HG02870 (cell line): Measurements from ENCODE around the gene HSPG2.

Experiments used
- ATAC-seq: cut with Tn5 transposase; IDR thresholded peaks from one replicate; pipeline ENCODE4 v1.9.1; 2021; ENCODE audit warnings: mild to moderate bottlenecking, moderate library complexity; ENCODE audit not compliant: unreplicated experiment

HSPG2 gene

DNA sequence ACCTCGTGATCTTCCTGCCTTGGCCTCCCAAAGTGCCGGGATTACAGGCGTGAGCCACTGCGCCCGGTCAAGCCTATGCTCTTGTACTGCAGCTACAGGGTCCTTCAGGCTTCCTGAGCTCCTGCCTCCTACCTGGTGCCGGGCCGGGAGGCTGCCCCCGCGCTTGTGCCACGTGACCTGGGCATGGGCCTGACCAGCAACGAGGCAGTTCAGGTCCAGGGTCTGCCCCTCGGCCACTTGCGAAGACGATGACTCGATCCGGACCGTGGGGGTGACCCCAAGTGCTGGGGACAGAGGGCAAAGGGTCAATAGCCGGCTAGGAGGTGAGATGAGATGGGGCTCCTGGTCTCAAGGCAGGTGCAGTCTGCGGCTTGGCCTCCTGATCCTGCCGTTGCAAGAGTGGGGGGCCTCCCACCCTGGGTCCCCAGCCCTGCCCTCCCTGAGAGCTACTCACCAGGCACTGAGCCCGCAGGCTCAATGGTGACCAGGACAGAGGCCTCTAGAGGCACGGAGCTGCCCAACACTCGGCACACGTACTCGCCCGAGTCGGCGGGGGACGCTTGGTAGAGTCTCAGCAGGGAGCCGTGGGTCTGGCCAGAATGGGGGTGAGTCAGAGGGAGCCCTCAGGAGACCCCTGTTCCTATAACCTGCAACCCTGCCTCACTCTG is 87.1 kb downstream of the HSPG2 start:
- ATAC-seq, result no peak

- ATAC-seq, result no peak
Measured at GRCh38 chr1:21848524-21849174, 88.5 kb downstream of the HSPG2 start.

DNA sequence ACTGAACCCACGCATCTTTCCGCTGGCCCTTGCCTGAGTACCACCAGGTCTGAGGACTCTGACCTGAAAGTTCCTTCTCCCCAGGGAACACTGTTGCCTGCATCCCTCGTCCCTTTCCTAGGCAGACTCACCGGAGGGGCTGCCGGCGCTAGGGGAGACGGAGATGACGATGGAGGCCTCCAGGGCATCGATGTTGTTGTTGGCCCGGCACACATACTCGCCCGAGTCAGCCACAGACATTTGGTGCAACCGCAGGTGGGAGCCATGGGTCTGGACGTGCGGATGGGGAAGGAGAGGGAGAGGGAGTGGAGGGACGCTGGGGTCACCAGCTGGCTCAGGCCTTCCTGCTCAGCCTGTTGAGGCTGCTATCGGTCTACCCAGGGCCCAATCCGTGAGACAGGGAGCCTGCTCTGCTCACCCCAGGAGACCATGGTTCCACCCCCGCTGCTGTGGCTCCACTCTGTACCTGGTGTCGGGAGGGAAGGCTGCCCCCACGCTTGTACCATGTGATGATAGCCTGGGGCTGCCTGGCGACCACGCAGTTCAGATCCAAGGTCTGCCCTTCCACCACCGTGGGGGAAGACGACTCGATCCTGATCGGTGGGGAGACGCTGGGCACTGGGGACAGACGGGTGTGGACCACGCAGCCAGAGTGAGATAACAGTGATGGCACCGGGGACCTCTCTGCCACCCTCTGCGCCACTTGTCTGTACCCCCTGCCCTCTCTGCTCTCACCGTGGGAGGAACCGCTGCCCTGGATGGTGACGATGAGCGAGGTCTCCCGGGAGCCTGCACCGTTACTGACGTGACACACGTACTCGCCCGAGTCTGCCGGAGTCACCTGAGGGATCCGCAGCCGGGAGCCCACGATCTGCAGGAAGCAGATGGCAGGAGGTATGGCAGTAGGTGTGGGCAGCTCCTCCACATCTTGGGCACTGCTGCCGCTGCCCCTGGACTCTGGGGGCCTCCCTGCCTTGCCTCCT is 89.6 kb downstream of the HSPG2 start:
- no peak for ATAC-seq

DNA sequence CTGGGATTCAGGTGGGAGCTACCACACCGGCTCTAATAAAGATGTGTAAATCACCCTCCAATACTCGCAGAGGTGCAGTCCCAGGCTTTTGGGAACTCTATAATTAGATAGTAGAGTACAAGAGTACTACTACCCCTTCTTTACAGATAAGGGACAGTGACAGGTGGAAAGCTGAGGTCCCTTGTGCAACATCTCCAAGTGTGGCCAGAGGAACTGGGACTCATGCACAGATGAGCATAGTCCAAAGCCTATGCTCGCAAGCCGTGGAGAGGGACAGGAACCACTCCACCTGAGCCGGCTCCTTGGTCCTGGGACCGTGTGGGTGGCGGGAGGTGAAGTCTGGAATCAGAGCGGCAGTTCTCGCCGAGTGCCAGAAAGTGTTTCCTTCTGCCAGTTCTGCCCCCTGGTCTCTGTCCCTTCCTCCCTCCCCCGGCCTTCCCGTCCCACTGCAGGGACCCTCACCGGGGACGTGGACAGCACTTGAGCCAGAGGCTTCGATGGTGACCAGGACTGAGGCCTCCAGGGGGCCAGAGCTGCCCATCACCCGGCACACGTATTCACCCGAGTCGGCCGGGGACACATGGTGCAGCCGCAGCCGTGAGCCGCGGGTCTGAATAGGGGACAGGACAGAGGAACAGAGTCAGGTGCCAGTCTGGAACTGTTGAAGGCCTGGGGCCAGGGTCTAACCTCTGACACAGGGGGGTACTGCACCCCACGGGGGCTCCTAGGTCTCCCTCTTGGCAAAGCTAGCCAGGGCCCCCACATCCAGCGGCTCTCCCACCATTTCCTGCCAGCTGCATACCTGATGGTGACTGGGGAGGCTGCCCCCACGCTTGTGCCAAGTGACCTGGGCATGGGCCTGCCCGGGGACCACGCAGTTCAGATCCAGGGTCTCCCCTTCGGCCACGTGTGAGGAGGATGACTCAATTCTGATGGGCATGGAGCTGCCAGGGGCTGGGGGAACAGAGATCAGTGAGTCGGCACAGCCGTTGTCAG is 91.2 kb downstream of the HSPG2 start:
- ATAC-seq, result no peak

GRCh38 chr1:21843996-21844395 is 93.1 kb downstream of the HSPG2 start:
- no peak for ATAC-seq

- ATAC-seq, result no peak
Measured at GRCh38 chr1:21843208-21843607, 93.9 kb downstream of the HSPG2 start.

- no peak for ATAC-seq
Measured at GRCh38 chr1:21842606-21843162, 94.4 kb downstream of the HSPG2 start.

GRCh38 chr1:21841852-21842466 is 95.2 kb downstream of the HSPG2 start:
- ATAC-seq, result no peak

DNA sequence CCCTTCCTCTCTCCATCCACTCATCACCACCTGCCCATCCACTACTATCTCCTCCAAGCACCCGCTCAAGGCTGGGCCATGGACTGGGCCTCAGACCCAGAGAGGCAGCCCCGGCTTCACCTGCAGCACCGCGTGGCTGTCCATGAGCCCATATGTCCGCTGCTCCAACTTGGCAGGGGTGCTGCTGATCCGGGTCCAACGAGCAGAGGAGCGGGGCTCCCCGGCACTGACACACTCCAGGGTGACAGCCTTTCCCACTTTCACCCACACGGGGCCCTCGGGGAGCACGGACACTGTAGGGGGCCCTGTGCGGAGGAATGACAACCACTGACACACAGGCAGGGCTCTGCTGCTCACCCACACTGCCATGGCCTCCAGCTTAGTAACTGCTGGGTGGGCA is 96.1 kb downstream of the HSPG2 start:
- no peak for ATAC-seq

GRCh38 chr1:21839337-21840037 is 97.6 kb downstream of the HSPG2 start:
- no peak for ATAC-seq

DNA sequence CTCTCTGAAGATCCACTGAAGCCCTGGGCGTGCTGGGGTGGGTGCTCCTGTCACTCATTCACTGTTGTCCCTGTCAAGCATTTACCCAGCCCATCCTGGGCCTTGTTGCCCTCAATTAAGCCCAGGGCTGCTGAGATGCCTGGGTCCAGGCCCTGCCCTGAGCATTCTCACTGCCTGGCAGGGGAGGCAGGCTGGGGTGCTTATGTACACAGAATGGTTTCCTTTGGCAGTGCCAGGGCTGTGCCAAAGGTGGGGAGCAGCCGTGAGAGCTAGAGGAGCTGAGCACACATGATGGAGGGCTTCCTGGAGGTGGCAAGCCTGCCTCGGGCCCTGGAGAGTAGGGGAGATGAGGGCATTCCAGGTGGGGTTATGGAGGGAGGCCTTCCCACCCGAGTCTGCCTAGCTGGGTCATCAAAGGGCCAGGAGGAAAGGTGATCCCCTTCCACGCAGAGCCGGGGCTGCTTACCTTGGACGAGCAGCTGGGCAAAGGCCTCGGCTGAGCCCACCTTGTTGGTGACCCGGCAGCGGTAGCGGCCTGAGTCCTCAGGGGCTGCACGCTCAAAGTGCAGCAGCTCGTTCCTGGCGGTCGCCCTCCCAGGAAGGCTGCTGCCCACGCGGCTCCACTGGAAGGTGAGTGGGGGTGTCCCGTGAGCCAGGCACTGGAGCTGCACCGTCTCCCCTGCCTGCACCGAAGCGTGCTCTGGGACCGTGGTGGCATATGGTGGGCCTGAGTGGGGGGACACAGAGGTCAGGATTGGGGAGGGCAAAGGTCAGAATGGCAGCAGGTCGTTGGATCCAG is 98.6 kb downstream of the HSPG2 start:
- ATAC-seq, result no peak

- ATAC-seq, result no peak
Measured at GRCh38 chr1:21837476-21837875, 99.6 kb downstream of the HSPG2 start.

DNA sequence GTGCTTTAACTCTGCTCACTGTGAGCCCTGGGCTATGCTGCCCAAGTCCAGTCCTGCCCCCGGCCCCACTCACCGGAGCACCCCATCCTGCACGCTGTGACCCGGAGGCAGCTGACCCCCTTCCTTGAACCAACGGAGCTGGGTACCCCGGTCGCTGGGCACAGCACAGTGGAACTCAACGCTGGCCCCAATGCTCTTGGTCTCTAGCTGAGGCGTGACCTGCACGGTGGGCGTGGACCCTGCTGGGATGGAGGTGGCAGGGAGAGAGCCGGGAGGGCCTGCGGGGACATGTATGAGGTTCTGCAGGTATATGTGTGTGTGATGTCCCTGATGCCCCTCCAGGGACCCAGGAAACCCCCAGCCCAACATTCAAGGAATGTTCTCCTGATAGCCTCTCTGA is 100.4 kb downstream of the HSPG2 start:
- no peak for ATAC-seq

DNA sequence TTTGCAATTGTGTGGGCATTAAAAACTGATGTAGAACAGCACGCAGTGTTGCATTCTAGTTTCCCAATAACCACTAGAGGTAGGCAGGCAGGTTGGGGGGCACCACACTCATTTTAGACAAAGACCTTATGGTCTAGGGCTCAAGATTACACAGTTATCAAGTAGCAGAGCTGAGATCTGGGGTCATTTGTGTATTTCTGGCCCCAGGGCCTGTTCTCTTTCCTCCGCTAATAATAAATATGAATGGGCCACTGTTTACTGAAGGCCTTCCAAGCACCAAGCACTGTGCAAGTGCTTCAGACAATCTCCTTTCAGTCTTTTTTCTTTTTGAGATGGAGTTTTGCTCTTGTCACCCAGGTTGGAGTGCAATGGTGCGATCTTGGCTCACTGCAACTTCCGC is 101.1 kb downstream of the HSPG2 start:
- ATAC-seq, result no peak

DNA sequence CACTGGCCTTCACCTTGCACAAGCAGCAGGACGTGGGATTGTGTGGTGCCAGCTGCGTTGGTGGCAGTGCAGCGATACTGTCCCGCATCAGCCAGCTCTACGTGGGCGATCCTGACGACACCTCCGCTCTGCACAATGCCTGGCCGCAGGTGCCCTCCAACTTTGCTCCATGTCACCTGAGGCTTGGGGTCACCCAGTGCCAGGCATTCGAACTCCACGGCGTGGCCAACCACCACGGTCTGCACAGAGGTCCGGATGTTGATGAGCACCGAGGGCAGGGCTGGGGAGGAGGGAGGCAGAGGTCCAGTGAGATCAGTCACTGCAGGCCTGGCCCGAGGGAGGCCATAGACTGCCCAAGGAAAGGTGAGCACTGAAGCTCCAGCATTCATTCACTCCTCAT is 102.4 kb downstream of the HSPG2 start:
- no peak for ATAC-seq

GRCh38 chr1:21834094-21834493 is 103.0 kb downstream of the HSPG2 start:
- no peak for ATAC-seq

- no peak for ATAC-seq
Measured at GRCh38 chr1:21833392-21833976, 103.6 kb downstream of the HSPG2 start.

GRCh38 chr1:21831454-21831970 is 105.6 kb downstream of the HSPG2 start:
- ATAC-seq, result no peak
